IPS DF 19.7 (cell line): ENCODE results near the gene ZNF587B.
"Not testable (repeated sequence)": the region's sequence is repeated elsewhere in the genome, so short reads cannot be mapped to it uniquely, and the experiment has no call there.

Experiments used
- DNase-seq: peaks from one replicate; pipeline ENCODE4 v3.0.0-alpha.2; 2013; ENCODE audit warnings: low read depth, low spot score

The ZNF587B gene

DNA sequence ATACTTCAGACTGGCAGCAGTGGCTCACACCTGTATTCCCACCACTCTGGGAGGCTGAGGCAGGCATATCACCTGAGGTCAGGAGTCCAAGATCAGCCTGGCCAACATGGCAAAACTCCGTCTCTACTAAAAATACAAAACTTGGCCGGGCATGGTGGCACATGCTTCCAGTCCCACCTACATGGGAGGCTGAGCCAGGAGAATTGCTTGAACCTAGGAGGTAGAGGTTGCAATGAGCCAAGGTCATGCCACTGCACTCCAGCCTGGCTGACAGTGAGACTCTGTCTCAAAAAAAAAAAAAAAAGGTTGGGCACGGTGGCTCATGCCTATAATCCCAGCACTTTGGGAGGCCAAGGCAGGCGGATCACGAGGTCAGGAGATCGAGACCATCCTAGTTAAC lies 39.6 kb downstream of the ZNF587B start:
- DNase-seq = not testable (repeated sequence)

DNA sequence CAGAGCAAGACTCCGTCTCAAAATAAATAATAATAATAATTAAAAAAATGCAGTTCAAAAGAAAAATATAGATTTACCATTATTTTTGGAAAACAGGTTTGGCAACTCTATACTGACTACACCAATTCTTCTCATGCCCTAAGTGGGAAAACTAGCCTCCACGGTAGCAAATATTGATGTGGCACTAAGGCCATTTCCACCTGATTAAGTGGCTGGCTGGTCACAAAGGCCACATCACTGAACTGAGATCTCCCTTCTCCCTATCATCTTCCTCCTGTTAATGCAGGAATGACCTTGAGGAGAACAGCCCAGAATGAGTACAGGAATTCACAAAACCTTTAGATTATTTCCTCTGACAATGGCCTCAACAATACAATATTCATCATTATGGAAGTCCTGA lies 40.1 kb downstream of the ZNF587B start:
- no peak for DNase-seq

DNA sequence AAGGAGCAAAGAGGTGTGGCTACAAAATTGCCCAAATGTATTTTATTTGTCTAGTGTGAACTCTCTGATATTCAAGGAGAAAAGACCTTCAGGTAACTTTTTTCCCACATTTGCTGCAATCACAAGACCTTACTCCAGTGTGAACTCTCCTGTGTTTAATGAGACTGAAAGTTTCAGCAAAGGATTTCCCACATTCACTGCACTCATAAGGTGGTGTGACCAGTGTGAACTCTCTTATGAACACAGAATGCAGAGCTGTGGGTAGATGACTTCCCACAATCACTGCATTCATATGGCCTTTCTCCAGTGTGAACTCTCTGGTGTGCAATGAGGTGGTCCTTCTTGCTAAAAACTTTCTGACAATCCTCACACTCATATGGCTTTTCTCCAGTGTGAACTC lies 42.4 kb downstream of the ZNF587B start:
- DNase-seq = no peak

DNA sequence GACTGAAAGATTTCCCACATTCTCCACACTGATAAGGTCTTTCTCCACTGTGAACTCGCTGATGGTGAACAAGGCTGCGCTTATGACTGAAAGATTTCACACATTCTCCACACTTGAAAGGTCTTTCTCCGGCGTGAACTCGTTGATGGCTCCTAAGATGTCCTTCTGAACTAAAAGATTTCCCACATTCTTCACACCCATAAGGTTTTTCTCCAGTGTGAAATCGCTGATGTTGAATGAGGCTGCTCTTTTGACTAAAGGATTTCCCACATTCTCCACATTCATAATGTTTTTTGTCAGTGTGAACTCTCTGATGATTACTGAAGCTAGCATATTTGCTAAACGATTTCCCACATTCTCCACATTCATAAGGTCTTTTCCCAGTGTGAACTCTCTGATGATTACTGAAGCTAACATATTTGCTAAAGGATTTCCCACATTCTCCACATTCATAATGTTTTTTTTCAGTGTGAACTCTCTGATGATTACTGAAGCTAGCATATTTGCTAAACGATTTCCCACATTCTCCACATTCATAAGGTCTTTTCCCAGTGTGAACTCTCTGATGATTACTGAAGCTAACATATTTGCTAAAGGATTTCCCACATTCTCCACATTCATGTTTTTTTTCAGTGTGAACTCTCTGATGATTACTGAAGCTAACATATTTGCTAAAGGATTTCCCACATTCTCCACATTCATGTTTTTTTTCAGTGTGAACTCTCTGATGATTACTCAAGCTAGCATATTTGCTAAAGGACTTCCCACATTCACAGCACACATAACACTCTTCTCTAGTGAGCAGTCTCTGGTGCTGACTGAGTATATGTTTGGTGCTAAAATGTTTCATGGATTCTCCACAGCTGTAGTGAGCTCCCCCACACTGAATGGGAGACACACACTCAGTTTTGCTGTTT lies 44.0 kb downstream of the ZNF587B start:
- DNase-seq = not testable (repeated sequence)

DNA sequence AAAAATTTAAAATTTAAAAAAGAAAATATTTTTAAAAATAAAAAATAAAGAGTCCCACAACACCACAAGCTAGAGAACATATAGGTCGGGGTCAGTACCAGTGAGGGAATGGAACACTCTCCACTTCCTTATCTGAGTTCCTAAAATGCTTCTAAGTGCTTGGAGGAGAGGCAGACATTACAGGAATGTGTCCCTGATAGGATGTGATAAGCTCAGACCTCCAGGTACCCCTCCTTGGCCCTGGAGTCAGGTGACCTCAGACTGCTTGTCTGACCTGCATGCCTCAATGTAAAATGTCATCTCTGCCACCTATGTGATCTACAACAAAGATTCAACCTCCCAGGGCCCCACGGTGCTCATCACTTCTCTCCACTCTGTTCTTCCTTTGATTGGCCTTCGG lies 55.9 kb downstream of the ZNF587B start:
- no peak for DNase-seq

DNA sequence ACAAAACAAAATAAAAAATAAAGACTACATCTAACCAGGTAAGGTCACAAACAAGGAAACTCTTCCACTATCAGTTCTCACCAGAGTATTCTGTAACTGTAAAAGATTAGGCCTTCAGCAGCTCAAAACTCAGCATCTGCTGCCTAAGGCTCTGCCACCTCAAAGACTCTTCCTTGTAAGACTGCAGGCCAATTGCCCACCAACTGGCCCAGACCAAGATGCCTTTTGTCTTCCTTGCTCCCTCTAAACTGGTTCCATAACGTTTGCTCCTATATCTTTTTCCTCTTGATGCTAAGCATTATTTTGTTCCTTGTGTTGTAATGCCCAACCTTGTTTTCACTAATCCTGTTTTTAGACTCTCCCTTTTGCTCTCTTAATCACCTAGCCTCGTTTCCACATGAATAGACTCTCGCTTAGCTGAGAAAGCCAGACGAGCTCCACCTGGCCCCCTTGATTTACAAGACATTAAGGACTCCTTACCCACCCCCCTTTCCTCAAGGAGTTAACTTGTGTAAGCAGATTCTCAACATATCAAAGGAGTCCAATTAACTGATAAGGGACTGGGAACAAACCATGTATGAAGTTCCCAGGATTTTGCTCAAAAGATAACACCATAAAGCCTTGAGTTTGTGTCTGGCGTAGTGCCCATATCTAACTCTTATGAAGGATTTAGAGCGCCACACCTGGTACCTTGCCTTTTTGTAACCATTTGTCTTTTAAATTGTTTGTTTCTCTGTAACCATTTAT lies 57.3 kb downstream of the ZNF587B start:
- peak; percentile 72 for DNase-seq

DNA sequence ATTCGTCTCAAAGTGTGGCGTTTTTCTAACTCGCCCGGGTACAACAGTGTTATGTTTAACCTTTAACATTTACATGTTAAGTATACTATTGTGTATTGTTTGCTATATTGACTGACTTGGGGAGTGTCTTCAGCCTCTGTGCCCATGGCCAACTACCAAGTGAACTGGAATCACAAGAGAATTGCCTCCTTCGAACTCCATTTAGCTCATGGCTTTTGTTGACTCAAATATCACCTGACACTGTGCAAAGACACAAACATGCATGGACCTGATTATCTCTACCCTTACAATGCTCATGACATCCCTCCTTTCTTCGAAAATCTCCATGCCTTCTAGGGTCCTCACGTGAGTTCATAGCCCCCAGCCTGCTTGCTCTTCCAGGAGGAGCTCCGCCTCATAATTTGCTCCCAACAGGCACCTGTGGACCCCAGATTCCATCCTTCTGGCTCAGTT lies 58.0 kb downstream of the ZNF587B start:
- DNase-seq = no peak

DNA sequence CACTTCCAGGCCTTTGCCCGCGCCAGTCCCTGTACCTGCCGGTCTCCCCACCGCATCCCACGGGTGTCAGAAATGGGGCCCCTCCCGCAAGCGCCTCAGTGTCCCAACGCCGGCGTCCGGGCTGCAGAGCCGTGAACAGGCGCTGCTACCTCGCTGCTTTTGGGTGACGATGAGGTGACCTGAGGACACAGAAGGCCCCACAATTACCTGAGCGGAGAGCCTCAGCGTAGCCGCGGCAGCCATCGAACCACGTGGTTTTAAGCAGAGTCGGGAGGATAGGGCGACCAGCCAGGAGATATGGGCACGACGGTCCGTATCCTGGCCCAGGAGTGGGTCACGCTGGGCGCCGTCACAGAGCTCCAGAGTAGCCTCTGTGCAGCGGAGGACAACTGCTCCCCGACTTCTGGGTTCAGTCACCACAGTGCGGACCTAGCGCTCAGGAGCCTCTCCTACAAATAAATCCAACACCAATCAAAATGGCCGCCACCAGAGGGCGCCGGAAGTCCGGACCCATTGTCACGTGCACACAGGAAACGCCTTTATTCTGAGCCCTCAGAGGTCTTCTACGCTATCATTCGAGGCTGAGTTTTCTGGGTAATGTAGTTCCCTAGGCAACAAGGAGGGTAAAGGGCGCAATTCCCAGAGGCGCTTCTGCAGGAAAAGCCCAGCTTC lies 58.6 kb downstream of the ZNF587B start, which contains the start of gene ZNF814:
Gene ZNF814 (minus strand): TSS at position 478 of the 672 bp plus-strand sequence. CDS start 235 bp downstream, at position 243.
- peak; percentile 96 for DNase-seq

DNA sequence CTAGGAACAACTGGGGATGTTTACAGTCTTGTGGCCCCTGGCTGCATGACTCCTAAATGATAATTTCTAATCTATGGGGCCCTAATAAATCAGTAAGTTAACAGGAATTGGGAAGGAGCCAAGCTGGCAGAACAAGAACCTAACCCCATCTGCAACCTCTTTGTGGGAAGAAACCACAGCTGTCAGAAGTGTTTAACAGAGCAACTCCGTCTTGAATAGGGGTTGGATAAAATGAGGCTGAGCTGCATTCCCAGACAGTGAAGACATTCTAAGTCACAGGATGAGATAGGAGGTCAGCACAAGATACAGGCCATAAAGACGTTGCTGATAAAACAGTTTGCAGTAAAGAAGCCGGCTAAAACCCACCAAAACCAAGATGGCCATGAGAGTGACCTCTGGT lies 60.6 kb downstream of the ZNF587B start:
- DNase-seq = not testable (repeated sequence)
